ENCODE results near the gene PLEKHA7. TPM values are rescaled to one million over a fixed set of nuclear protein-coding genes. Genes with fewer than 3 reads are reported as not detected.

The PLEKHA7 gene
- total RNA-seq, 4 donors from 2014 or later: 14.7 to 33.5 (median 16.7) TPM

DNA sequence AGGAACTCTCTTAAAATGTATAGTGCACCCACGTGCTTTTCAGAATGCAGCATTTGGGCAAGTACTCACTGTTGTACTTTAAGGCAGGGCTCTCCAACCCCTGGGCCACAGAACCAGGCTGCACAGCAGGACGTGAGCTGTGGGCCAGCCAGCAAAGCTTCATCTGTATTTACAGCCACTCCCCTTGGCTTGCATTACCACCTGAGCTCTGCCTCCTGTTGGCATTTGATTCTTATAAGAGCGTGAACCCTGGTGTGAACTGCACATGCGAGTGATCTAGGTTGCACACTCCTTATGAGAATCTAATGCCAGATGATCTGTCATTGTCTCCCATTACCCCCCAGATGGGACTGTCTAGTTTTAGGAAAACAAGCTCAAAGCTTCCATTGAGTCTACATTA is 272.7 kb downstream of the PLEKHA7 start:
- TF ChIP-seq CTCF (IDR thresholded peaks at IDR 0.05; ENCODE audit: low read depth): no peak

DNA sequence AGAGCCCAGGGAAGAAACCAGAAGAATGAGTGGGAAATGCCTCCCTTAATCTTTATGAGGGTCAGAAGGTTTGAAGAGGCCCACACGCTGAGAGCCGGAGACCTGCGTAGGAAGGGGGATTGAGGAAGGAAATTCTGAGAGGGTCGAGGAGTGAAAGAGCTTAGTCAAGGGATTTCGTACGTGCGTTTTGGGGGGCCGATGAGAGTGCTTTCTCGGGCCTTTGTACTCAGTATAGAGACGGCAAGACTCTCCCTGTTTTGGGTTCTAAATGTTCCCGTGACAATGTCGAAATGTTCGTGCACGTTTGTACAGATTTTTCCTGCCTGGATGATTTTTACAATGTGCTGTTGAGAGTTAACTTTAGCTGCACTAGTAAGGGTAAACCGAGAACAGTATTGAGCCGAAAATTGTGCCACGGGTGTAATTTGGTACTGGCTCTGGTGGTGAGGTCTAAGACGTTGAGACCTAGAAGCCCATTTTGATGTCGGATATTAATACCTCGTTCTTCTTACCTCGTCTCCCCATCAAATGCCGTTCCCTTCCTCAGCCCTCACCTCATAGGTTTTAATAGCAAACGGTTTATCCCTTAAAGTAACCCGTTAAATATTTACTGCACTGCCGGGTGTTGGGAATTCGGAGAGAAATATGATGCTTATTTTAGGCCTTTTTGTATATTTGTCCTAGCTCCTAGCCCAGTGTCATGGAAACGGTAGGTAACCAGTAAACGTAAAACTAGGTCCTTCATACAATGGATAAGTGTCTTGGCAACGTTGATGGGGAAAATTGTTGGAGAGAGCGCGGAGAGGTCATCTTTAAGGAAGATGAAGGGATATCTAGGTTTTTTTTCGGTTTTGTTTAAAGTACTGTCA is 275.0 kb downstream of the PLEKHA7 start:
- TF ChIP-seq CTCF (IDR thresholded peaks at IDR 0.05; ENCODE audit: low read depth): no peak

GRCh38 chr11:16738193-16738946 is 275.8 kb downstream of the PLEKHA7 start, which contains the start of gene C11orf58:
Gene C11orf58 (plus strand): TSS chr11:16738647. CDS start chr11:16738779, 132 bp downstream.
- no peak for TF ChIP-seq CTCF (IDR thresholded peaks at IDR 0.05; ENCODE audit: low read depth)

DNA sequence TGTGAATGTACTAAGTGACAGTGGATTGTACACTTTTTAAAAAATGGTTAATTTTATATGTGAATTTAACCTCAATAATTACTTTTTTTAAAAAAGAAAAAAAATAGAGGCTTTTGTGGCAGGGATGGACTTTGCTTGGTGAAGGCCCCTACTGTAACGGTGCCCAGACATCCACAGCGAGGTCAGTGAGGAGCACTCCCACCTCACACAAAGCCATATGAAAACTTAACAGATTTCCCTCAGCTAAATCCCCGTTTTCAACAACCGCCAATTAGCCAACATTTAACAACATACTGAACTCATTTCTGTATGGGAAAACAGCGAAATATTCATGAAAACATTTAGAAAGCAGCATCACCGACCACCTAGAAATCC is 276.4 kb downstream of the PLEKHA7 start:
- TF ChIP-seq CTCF (IDR thresholded peaks at IDR 0.05; ENCODE audit: low read depth): no peak

Other genes starting within 250 kb of the PLEKHA7 start
- gene RPS13, start 63.3 kb upstream of the PLEKHA7 start, total RNA-seq: 1,000 to 10,000 TPM in 3 of 4 donors, 100 to 1,000 TPM in 1; 914 to 2,900 (median 1,452) TPM
- gene PIK3C2A, start 193.6 kb upstream of the PLEKHA7 start, total RNA-seq: 10 to 100 TPM; 60.7 to 97.8 (median 83.4) TPM

Data from subcutaneous adipose tissue (tissue), 4 donors.